HG03558 (cell line): ENCODE data around the gene COA3.
"Not testable (repeated sequence)": the region's sequence is repeated elsewhere in the genome, so short reads cannot be mapped to it uniquely, and the experiment has no call there.

Experiments used
- ATAC-seq: cut with Tn5 transposase; IDR thresholded peaks from one replicate; pipeline ENCODE4 v1.9.1; 2021; ENCODE audit warnings: moderate number of reproducible peaks; ENCODE audit not compliant: unreplicated experiment; ENCODE audit errors: extremely low read depth

The COA3 gene

GRCh38 chr17:42783062-42783790 is 15.3 kb downstream of the COA3 start:
- ATAC-seq: no peak

GRCh38 chr17:42782166-42783061 is 16.1 kb downstream of the COA3 start:
- no peak for ATAC-seq

- no peak for ATAC-seq
Observed at GRCh38 chr17:42781639-42782165, 16.8 kb downstream of the COA3 start.

GRCh38 chr17:42780851-42781638 is 17.5 kb downstream of the COA3 start:
- no peak for ATAC-seq

GRCh38 chr17:42779936-42780850 is 18.3 kb downstream of the COA3 start, which contains the start of gene WNK4:
TSS of gene WNK4 (plus strand) at chr17:42780610. CDS start at chr17:42780699, 89 bp downstream.
- no peak for ATAC-seq

GRCh38 chr17:42779304-42779935 is 19.1 kb downstream of the COA3 start:
- ATAC-seq: no peak

GRCh38 chr17:42778570-42778969 is 19.9 kb downstream of the COA3 start:
- ATAC-seq: no peak

- no peak for ATAC-seq
Observed at GRCh38 chr17:42775534-42776098, 22.9 kb downstream of the COA3 start.

- no peak for ATAC-seq
Observed at GRCh38 chr17:42774066-42774745, 24.3 kb downstream of the COA3 start.

- no peak for ATAC-seq
Observed at GRCh38 chr17:42773290-42774035, 25.0 kb downstream of the COA3 start, which contains the start of gene VPS25. TSS of gene VPS25 (plus strand) at chr17:42773449. CDS start at chr17:42773476, 27 bp downstream.

GRCh38 chr17:42772945-42773289 is 25.6 kb downstream of the COA3 start:
- ATAC-seq: no peak

- not testable (repeated sequence) for ATAC-seq
Observed at GRCh38 chr17:42769964-42770363, 28.5 kb downstream of the COA3 start.

- not testable (repeated sequence) for ATAC-seq
Observed at GRCh38 chr17:42768006-42768405, 30.5 kb downstream of the COA3 start.

GRCh38 chr17:42767512-42767911 is 31.0 kb downstream of the COA3 start:
- no peak for ATAC-seq

- ATAC-seq: no peak
Observed at GRCh38 chr17:42766124-42766523, 32.4 kb downstream of the COA3 start.

GRCh38 chr17:42761638-42762037 is 36.9 kb downstream of the COA3 start:
- no peak for ATAC-seq
